Fibroblast of skin of right quadriceps (primary cell): Measurements from ENCODE around the gene IGSF5.

Source experiments
- DNase-seq: peaks from one replicate; pipeline ENCODE4 v3.0.0-alpha.2; 2013

The IGSF5 gene

DNA sequence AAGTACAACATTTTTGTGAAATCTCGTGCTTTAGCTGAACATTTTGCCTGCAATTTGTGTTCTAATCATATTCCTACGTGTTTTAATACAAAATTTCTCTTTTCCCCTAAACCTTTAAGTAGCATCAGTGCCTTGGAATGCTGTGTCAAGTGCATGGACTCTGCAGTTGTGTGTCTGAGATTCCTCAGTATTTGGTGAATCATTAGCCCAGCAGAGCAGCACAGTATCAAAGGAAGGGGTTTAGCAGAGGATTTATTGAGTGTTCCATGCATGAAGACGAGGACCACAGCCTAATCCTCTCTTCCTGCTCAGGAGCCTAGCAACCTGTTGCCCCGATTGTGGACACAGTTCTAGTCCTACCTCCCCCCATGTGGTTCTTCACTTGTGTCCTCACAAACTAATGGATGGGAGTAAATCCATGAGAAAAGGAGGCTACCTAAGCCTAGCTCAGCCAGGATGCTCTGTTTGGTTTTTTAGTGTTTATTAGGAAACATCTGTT lies 92.9 kb downstream of the IGSF5 start:
- DNase-seq = peak; percentile 10

DNA sequence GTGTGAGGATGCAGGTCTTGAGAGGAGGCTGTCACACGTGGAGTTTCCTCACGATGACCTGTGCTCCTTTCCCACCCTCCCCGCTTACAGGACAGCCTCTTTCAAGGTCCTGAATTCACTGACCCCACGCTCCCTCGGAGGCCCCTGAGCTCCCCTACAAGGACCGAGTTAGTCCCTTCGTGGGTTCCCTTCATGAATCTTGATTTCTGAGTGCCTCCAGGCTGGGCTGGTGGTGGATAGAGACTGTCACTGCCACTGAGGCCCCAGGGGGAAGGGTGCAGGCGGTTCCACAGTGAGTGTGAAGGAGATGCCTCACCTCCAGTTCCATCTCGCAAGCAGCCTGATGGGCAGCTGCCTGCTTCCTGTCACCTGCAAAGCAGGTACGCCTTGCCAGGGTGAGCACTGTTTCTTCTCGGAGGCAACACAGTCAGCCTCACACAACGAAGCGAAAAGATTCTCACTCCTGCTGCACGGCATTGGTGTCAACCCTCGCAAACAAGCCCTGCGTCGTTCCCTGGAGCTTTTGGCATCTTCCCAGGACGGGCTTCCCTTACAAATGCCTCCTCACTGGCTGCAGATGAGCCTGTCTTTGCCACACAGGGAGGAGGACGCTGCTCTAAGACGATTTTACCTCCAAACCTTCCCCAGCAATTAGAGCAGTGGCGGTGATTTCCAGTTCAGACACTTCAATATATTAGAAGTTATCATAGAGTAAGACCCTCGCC lies 95.6 kb downstream of the IGSF5 start:
- DNase-seq = peak; percentile 14

DNA sequence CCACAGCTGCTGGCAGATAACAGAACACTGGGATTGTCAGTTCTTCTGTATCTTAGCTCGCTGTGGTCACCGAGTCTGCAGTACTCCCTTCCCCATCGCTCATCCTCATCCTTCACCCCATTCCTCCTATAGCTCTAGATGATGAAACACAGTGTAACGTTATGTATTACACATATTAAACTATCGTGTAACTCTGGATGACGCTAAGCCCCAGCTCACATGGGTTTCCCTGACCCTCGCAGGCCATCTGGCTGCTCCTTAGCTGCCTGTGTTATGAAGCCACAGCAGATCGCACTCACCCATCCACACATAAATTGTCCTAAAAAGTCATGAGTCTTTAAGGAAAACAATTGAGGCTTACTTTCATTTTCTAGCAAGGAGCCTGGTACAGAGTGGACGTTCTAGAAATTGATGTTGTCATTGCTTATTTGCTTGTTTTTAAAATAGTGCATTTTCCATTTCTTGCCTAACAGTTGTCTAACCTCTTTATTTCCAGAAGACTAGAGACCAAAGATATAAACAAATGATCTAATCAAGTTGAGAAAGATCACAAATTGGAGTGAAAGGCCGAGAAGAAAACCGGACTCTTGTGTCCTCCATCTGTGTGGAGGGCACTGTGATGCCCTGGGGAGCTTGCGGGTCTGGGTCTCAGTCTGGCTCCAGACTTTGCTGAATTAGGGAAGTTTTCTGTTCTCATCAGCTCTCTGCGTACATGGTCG lies 97.9 kb downstream of the IGSF5 start:
- DNase-seq = peak; percentile 56

DNA sequence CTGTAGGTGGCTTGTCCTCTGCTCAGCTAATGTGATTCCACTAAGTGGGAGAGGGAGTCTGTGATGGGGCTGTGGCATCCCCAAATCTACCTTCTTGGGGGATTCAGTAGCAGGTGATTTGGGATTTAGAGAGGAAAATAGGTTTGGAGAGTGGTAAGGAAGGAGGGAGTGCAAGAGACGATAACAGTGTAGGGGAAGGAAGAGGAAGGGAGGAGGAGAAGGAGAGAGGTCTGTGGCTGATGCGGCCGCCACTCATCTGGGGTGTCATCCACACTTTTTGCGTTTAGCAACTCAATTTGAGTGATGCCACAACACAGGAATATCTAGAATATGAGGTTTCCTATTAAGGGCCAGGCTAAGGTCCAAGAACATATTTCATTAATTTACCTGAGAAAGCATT lies 98.5 kb downstream of the IGSF5 start:
- DNase-seq = no peak

GRCh38 chr21:39843916-39844315 lies 98.9 kb downstream of the IGSF5 start:
- DNase-seq = no peak

- DNase-seq = peak; percentile 85
These were observed 100.7 kb downstream of the IGSF5 start for GRCh38 chr21:39845571-39846130.

GRCh38 chr21:39847877-39848276 lies 102.9 kb downstream of the IGSF5 start:
- DNase-seq = no peak

- DNase-seq = peak; percentile 91
These were observed 104.2 kb downstream of the IGSF5 start for GRCh38 chr21:39849014-39849655.

GRCh38 chr21:39850333-39850732 lies 105.3 kb downstream of the IGSF5 start:
- no peak for DNase-seq

DNA sequence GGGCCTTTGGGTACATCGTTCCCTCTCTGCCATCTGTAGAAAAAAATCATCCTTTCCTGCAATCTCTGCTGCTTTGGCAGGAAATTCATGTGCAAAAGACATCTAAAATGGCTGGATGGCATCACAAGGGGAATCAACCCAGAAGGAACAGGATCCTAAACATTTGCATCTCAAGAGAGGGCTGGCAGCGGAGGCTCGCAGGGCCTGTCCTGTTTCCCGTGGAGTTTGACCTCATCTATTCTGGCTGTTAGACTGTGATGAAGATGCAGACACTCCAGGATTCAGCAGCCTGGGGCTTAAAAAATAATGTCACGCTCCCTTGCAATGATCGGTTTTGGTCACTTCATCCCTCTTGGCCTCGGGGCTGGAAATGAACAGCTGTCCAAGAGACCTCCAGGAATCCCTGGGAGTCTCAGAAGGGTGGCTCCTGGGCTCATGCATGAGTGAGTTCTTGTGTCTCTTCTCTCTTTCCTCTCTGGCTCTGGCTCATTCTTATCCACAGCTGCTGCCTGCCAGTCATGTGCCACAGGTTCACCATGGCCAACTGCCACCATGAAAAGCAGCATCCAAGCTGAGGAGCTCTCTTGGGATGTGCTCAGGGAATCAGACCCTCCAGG lies 106.1 kb downstream of the IGSF5 start:
- no peak for DNase-seq
